K562 (cell line): ENCODE data around the gene PPP2R2D. TPM values are rescaled to one million over a fixed set of nuclear protein-coding genes. Genes with fewer than 3 reads are reported as not detected.

Experiments
- ATAC-seq: fragments of 200-7000 bp; cut with Tn5 transposase; 3 replicates; pipeline ENCODE4 v1.9.1; 2020; ENCODE audit warnings: moderate library complexity
- BruUV-seq: library from RNA; stranded (reverse); fragments of 400-500 nt; replicated peaks from 2 replicates; lab custom pipeline; 2021; lab: Mats Ljungman, UMichigan
- CTCF ChIA-PET: fragments of 300-600 bp; formaldehyde crosslinking; extraction: SDS; loops from one replicate; lab custom pipeline; 2021; ENCODE audit warnings: low intra/inter-chr PET ratio; lab: Yijun Ruan, JAX
- POLR2A ChIA-PET: fragments of 300-600, 350-650 bp; sonication (Branson Sonifier 250); formaldehyde crosslinking; extraction: SDS; loops from one replicate; lab custom pipeline; 2021; ENCODE audit warnings: antibody characterized with exemption, inconsistent platforms; lab: Yijun Ruan, JAX
- DNase-seq, 4 experiments: peaks; one replicate each; pipeline versions ENCODE4 v3.0.0 to v3.0.0-alpha.2; 2011 to 2018; ENCODE audit warnings: low spot score in 3 of 4, mixed read lengths in 3 of 4; ENCODE audit errors: extremely low read depth in 1 of 4
- FAIRE-seq: peaks from 2 replicates; lab custom pipeline; 2011; peaks lifted over from hg19 to GRCh38; lab: Jason Lieb, UNC
- H2AFZ ChIP-seq: 2 replicates; pipeline ENCODE4 v1.6.0; 2011; ENCODE audit warnings: low read depth, low read length, control low read depth, inconsistent platforms
- H3K27ac ChIP-seq: fragments of 200-600 bp; 3 replicates; pipeline ENCODE4 v1.8.0; 2011; ENCODE audit warnings: low read depth, mild to moderate bottlenecking, control low read depth, inconsistent platforms, low read length, moderate library complexity, mixed read lengths; ENCODE audit errors: extremely low read depth
- H3K27me3 ChIP-seq, 2 experiments: fragments of 300-600 bp in 1 of 2; 2 replicates in 1 of 2; 3 replicates in 1 of 2; pipeline versions ENCODE4 v1.6.0 to v1.8.0; 2011; ENCODE audit warnings: inconsistent platforms in 2 of 2, low read length in 2 of 2, mild to moderate bottlenecking in 1 of 2, mixed read lengths in 1 of 2, moderate library complexity in 1 of 2; ENCODE audit not compliant: control insufficient read depth in 2 of 2, insufficient read depth in 2 of 2
- H3K36me3 ChIP-seq: fragments of 300-600 bp; 3 replicates; pipeline ENCODE4 v1.8.0; 2011; ENCODE audit warnings: mild to moderate bottlenecking, low read length, inconsistent platforms; ENCODE audit not compliant: control insufficient read depth, insufficient read depth
- H3K4me1 ChIP-seq, 2 experiments: fragments of 200-600 bp in 1 of 2; replicated peaks in 1 of 2; 2 replicates in 1 of 2; 3 replicates in 1 of 2; pipeline versions ENCODE4 v1.5.1 to v1.8.0; 2011; ENCODE audit warnings: inconsistent platforms in 2 of 2, low read length in 2 of 2, mild to moderate bottlenecking in 1 of 2, mixed read lengths in 1 of 2, moderate library complexity in 1 of 2; ENCODE audit not compliant: control insufficient read depth in 2 of 2, insufficient read depth in 2 of 2
- H3K4me2 ChIP-seq: 2 replicates; pipeline ENCODE4 v1.6.1; 2011; ENCODE audit warnings: low read length, control low read depth, inconsistent platforms, mixed read lengths; ENCODE audit not compliant: insufficient read depth
- H3K4me3 ChIP-seq: fragments of 200-600 bp; sonication (generic), shearing (Covaris generic); 2 replicates; pipeline ENCODE4 v1.5.1; 2016; ENCODE audit warnings: control low read depth, inconsistent platforms
- H3K79me2 ChIP-seq: fragments of 200-600 bp; 3 replicates; pipeline ENCODE4 v1.8.0; 2011; ENCODE audit warnings: low read length, inconsistent platforms; ENCODE audit not compliant: control insufficient read depth, insufficient read depth
- H3K9ac ChIP-seq, 2 experiments: 2 replicates each; pipeline versions ENCODE4 v1.6.0 to v1.6.1; 2011; ENCODE audit warnings: low read depth in 2 of 2, low read length in 2 of 2, control low read depth in 1 of 2, inconsistent platforms in 1 of 2, mild to moderate bottlenecking in 1 of 2, mixed read lengths in 1 of 2; ENCODE audit not compliant: insufficient read depth in 1 of 2
- H3K9me1 ChIP-seq: one replicate; pipeline ENCODE4 v1.6.0; 2011; ENCODE audit warnings: inconsistent platforms, mild to moderate bottlenecking, low read length, moderate library complexity; ENCODE audit not compliant: control insufficient read depth, insufficient read depth
- H3K9me3 ChIP-seq: replicated peaks from 2 replicates; pipeline ENCODE4 v1.5.1; 2011; ENCODE audit warnings: low read depth, low read length, inconsistent platforms; ENCODE audit not compliant: control insufficient read depth, insufficient read depth
- H4K20me1 ChIP-seq: replicated peaks from 2 replicates; pipeline ENCODE4 v1.6.1; 2011; ENCODE audit warnings: low read length, inconsistent platforms, mixed read lengths; ENCODE audit not compliant: control insufficient read depth, insufficient read depth
- EGR1 ChIP-seq: fragments of 450-650 bp; conservative IDR thresholded peaks from 2 replicates; pipeline ENCODE4 v1.6.1; 2017; ENCODE audit warnings: mild to moderate bottlenecking
- ZFPM2 ChIP-seq: fragments of 250-450 bp; sonication (Bioruptor Pico); IDR thresholded peaks from 2 replicates; pipeline ENCODE4 v1.5.1; 2022; ENCODE audit warnings: mild to moderate bottlenecking
- ZNF316 ChIP-seq: fragments of 450-650 bp; IDR thresholded peaks from 2 replicates; pipeline ENCODE4 v1.6.1; 2016
- WGBS: fragments of 100-300 bp; shearing (Covaris generic); methylation state at CpG from one replicate; pipeline ENCODE4 v1.1.6; 2016; ENCODE audit warnings: low coverage, mixed read lengths; ENCODE audit not compliant: insufficient coverage; ENCODE audit errors: missing lambda C conversion rate; 5-methylcytosine and 5-hydroxymethylcytosine counted together
- in situ Hi-C: fragments of 300-500 bp; cut with MboI; formaldehyde crosslinking; loops from 4 replicates; pipeline ENCODE4 v1.15.0; 2018; ENCODE audit warnings: inconsistent platforms, mixed read lengths
- intact Hi-C: fragments of 100-400 bp; cut with micrococcal nuclease; formaldehyde crosslinking; loops from 2 replicates; pipeline ENCODE4 v1.14.2; 2022
- polyA plus RNA-seq, 8 experiments: library from polyadenylated mRNA; depleted of rRNA in 4 of 8; stranded (reverse) in 5 of 8; unstranded in 3 of 8; fragments of >200 nt; fragmentation: Nextera tagmentation in 2 of 8; fragmentation: Illumina TruSeq in 1 of 8; extraction: Ambion mirVana in 2 of 8; extraction: Trizol in 1 of 8; gene quantifications; 2 replicates each; pipeline versions ENCODE4 v1.2.1 to v1.2.3, GENCODE V29; 2011 to 2014; ENCODE audit warnings: inconsistent platforms in 1 of 8, missing spikeins in 1 of 8
- total RNA-seq, 7 experiments: library from RNA; depleted of rRNA in 6 of 7; stranded (reverse); fragments of >200 nt in 6 of 7; fragmentation: Illumina TruSeq in 2 of 7; extraction: Trizol in 2 of 7; gene quantifications; 2 replicates each; pipeline versions ENCODE4 v1.2.1 to v1.2.3, GENCODE V29; 2011 to 2021; ENCODE audit warnings: low replicate concordance in 1 of 7

Gene PPP2R2D
- total and polyA plus RNA-seq, 9 of the 15 experiments (the other 6 are each of a cell fraction or from before 2014, with no cell fraction given): 1.9 to 37.0 (median 26.8) TPM

GRCh38 chr10:131855461-131856401 is 45.1 kb upstream of the PPP2R2D start:
- Histone ChIP-seq H3K9me3 (no peaks in the 10 kb centered on the region), H3K9me1 (no peaks in the 10 kb centered on the region), H4K20me1 (no peaks in the 10 kb centered on the region), H3K4me1 (peaks cover 0 to 11% of the 10 kb centered on the region in 2 experiments; a peak in 1 of 5 replicates), H3K4me2 (no peak overlapping the region), H2AFZ (no peak overlapping the region), H3K79me2 (no peaks in the 10 kb centered on the region), H3K9ac (no peak overlapping the region; a peak in 1 of 4 replicates), H3K36me3 (no peaks in the 10 kb centered on the region), H3K4me3 (no peak overlapping the region), H3K27ac (no peak overlapping the region), H3K27me3 (peaks cover 7 to 68% of the 10 kb centered on the region in 2 experiments; a peak in 4 of 5 replicates)
- in situ Hi-C loops: no loop called here
- DNase-seq (no peak), ATAC-seq (no peak), FAIRE-seq (no peak)
- intact Hi-C loops: no loop called here
- ChIA-PET POLR2A (interaction anchor here (0.6 kb wide), 1 partner anchor 293 kb away, joined by 4 read pairs; no protein-coding TSS in a partner anchor), CTCF (no interaction called here)
- BruUV-seq: no TSS peak
- WGBS: 7% methylated on average over 18 of the region's 23 CpGs
- TF ChIP-seq ZFPM2 (no peak), EGR1 (no peak), ZNF316 (0 out of 2 replicates have a peak, but pooled peaks have one; percentile 11)
- TF ChIP-seq, all 486 proteins: peak for 1
